Measurements from ENCODE around the gene SRMS. TPM values are rescaled to one million over a fixed set of nuclear protein-coding genes. Genes with fewer than 3 reads are reported as not detected.

SRMS gene
- total and polyA plus RNA-seq, 3 donors from 2014 or later = 0.19 to 0.42 (median 0.24) TPM

DNA sequence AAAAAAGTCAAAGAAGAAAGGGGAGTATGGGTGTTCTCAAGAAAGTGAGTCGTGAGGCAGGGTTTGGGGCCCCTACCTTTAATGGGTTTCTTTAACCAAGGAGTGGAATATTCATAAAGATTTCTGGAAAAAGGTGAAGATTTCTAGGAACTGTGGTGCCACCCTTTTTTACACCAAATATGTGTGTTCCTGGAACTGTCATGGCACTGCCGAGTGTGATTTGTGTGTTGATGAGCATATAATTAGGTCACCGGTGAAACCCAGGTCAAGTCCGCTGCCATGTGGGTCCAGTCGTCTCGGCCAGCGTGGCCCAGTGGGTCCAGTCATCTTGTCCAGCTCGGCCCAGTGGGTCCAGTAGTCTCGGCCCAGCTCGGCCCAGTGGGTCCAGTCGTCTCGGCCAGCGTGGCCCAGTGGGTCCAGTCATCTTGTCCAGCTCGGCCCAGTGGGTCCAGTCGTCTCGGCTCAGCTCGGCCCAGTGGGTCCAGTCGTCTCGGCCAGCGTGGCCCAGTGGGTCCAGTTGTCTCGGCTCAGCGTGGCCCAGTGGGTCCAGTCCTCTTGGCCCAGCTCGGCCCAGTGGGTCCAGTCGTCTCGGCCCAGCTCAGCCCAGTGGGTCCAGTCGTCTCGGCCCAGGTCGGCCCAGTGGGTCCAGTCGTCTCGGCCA is 40.3 kb downstream of the SRMS start:
- Histone ChIP-seq H3K9me3 (no peaks in the 10 kb centered on the region), H3K27me3 (no peaks in the 10 kb centered on the region), H3K4me3 (no peak overlapping the region), H3K4me1 (no peaks in the 10 kb centered on the region), H3K36me3 (ENCODE audit: low read depth, missing control alignments) (no peaks in the 10 kb centered on the region), H3K27ac (no peak overlapping the region)
- intact Hi-C loops (cut with DNase I; ENCODE audit: low total_unique reads) = no loop called here
- DNase-seq = no peak
- 92% methylated on average over 27 to 30 of the region's 30 CpGs for WGBS, 2 donors
- no peak for TF ChIP-seq POLR2A (IDR thresholded peaks at IDR 0.05)
- TF ChIP-seq, protein P1, sequence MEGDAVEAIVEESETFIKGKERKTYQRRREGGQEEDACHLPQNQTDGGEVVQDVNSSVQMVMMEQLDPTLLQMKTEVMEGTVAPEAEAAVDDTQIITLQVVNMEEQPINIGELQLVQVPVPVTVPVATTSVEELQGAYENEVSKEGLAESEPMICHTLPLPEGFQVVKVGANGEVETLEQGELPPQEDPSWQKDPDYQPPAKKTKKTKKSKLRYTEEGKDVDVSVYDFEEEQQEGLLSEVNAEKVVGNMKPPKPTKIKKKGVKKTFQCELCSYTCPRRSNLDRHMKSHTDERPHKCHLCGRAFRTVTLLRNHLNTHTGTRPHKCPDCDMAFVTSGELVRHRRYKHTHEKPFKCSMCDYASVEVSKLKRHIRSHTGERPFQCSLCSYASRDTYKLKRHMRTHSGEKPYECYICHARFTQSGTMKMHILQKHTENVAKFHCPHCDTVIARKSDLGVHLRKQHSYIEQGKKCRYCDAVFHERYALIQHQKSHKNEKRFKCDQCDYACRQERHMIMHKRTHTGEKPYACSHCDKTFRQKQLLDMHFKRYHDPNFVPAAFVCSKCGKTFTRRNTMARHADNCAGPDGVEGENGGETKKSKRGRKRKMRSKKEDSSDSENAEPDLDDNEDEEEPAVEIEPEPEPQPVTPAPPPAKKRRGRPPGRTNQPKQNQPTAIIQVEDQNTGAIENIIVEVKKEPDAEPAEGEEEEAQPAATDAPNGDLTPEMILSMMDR (IDR thresholded peaks at IDR 0.05) = no peak

DNA sequence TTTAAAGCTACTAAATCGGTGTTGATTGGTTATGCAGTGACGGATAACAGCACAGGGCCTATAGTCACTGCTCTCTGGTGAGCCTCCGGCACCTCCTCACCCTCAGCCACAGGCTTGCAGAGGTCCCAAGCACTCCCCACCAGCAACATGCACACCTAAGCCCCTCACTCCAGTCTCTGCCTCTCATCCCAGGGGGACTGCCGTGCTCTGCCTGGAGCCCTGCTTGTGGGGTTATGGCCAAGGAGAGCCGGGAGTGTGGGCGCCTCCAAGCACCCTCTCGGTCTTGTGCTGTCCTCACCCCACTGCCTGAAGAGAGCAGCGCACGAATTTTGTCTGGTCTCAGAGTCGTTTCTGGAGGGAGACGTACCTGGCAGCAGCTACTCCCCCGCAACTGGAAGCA is 41.8 kb downstream of the SRMS start:
- no peaks in the 10 kb centered on the region for H3K9me3 ChIP-seq
- TF ChIP-seq POLR2A (IDR thresholded peaks at IDR 0.05) = no peak
- TF ChIP-seq, protein P1 (IDR thresholded peaks at IDR 0.05) = no peak
- no peaks in the 10 kb centered on the region for H3K4me1 ChIP-seq
- no peak overlapping the region for H3K4me3 ChIP-seq
- no peaks in the 10 kb centered on the region for H3K36me3 ChIP-seq (ENCODE audit: low read depth, missing control alignments)
- 65 to 83% methylated on average over 11 to 12 of the region's 12 CpGs for WGBS, 2 donors
- intact Hi-C loops (cut with DNase I; ENCODE audit: low total_unique reads) = no loop called here
- DNase-seq = no peak
- no peak overlapping the region for H3K27ac ChIP-seq
- no peaks in the 10 kb centered on the region for H3K27me3 ChIP-seq

DNA sequence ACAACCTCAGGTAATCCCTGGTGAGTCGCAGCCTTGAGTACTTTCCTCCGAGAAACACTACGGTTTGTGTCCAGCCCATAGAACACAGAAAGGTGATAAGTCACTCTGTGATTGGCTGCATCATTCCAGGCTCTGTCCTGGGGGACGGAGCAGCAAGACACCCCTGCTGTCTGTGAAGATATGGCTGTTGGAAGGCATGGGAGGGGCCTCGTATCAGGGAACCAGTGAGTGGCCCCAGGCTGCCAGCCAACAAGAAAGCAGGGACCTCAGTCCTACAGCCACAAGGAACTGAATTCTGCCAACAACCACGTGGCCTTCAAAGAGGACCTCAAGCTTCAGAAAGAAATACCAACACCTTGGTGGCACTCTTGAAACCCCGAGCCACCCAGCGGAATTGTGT is 42.3 kb downstream of the SRMS start:
- TF ChIP-seq, protein P1 (IDR thresholded peaks at IDR 0.05) = no peak
- 90 to 91% methylated on average over 6 to 8 of the region's 8 CpGs for WGBS, 2 donors
- Histone ChIP-seq H3K9me3 (no peaks in the 10 kb centered on the region), H3K27me3 (no peaks in the 10 kb centered on the region), H3K36me3 (ENCODE audit: low read depth, missing control alignments) (no peaks in the 10 kb centered on the region), H3K4me3 (no peak overlapping the region), H3K4me1 (no peaks in the 10 kb centered on the region), H3K27ac (no peak overlapping the region)
- intact Hi-C loops (cut with DNase I; ENCODE audit: low total_unique reads) = no loop called here
- DNase-seq = no peak

DNA sequence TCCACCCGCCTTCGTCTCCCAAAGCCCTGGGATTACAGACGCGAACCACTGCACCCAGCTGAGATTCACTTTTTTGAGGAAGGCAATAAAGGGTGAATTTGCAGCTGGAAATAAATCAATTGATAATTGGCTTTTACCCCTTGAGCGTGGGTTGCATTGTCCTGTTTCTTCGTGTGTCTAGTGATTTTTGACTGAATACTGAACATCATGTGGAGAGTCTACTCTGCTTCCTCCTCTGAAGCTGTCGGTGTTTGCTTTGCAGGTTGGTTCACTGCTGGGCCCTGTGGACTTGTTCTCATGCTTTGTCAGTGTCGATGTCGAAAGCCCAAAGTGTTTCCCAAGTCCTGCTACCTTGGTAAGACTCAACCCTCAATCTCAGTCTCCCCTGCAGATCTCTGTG is 42.9 kb downstream of the SRMS start:
- H3K27ac ChIP-seq = no peak overlapping the region
- TF ChIP-seq, protein P1 (IDR thresholded peaks at IDR 0.05) = no peak
- TF ChIP-seq POLR2A (IDR thresholded peaks at IDR 0.05) = no peak
- intact Hi-C loops (cut with DNase I; ENCODE audit: low total_unique reads) = no loop called here
- H3K36me3 ChIP-seq (ENCODE audit: low read depth, missing control alignments) = no peaks in the 10 kb centered on the region
- no peaks in the 10 kb centered on the region for H3K4me1 ChIP-seq
- no peak overlapping the region for H3K4me3 ChIP-seq
- 91 to 93% methylated on average over 9 of the region's 9 CpGs for WGBS, 2 donors
- DNase-seq = no peak
- H3K27me3 ChIP-seq = no peaks in the 10 kb centered on the region
- no peaks in the 10 kb centered on the region for H3K9me3 ChIP-seq

DNA sequence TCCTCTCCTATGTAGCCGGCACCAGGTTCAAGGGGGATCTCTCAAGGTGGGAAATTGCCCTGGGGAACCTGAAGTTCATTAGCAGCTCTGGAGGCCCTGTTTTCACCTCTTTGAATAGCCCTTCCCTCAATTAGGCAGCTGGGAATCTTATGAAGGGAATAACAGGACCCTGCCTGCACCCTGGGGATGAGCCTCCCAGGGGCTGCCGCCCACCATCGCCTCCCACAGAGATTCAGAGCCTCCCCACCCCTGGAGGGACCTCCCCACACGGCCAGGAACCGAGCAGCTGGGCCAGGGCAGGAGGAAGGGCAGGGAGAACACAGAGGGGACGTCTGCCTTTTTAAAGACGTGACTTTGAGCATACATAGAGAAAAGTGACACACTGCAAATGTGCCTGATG is 44.0 kb downstream of the SRMS start:
- H3K4me1 ChIP-seq = no peaks in the 10 kb centered on the region
- H3K36me3 ChIP-seq (ENCODE audit: low read depth, missing control alignments) = no peaks in the 10 kb centered on the region
- no peak overlapping the region for H3K27ac ChIP-seq
- DNase-seq = no peak
- no peaks in the 10 kb centered on the region for H3K9me3 ChIP-seq
- 45 to 57% methylated on average over 6 to 7 of the region's 7 CpGs for WGBS, 2 donors
- no peak overlapping the region for H3K4me3 ChIP-seq
- intact Hi-C loops (cut with DNase I; ENCODE audit: low total_unique reads) = no loop called here
- TF ChIP-seq POLR2A (IDR thresholded peaks at IDR 0.05) = no peak
- TF ChIP-seq, protein P1 (IDR thresholded peaks at IDR 0.05) = no peak
- no peaks in the 10 kb centered on the region for H3K27me3 ChIP-seq

All from testis (tissue), 3 donors.